Duodenal mucosa (tissue), 2 donors: Measurements from ENCODE around the gene ZNF695.
"Not testable (repeated sequence)": the region's sequence is repeated elsewhere in the genome, so short reads cannot be mapped to it uniquely, and the experiment has no call there.

Source experiments
- H3K27ac ChIP-seq: one replicate; pipeline ENCODE4 v1.7.0; 2013; ENCODE audit warnings: low read depth, low read length
- H3K27me3 ChIP-seq, 2 donors: one replicate each; pipeline ENCODE4 v1.7.0; 2013; ENCODE audit warnings: low read length in 2 of 2, control low read depth in 1 of 2; ENCODE audit not compliant: insufficient read depth in 2 of 2, control insufficient read depth in 1 of 2
- H3K36me3 ChIP-seq, 2 donors: one replicate each; pipeline ENCODE4 v1.7.0; 2013; ENCODE audit warnings: low read length in 2 of 2, control low read depth in 1 of 2; ENCODE audit not compliant: insufficient read depth in 2 of 2, control insufficient read depth in 1 of 2
- H3K4me1 ChIP-seq, 2 donors: one replicate each; pipeline ENCODE4 v1.7.0; 2013; ENCODE audit warnings: low read length in 2 of 2, control low read depth in 1 of 2; ENCODE audit not compliant: insufficient read depth in 2 of 2, control insufficient read depth in 1 of 2
- H3K4me3 ChIP-seq, 2 donors: one replicate each; pipeline ENCODE4 v1.7.0; 2013; ENCODE audit warnings: low read length in 2 of 2, low read depth in 1 of 2
- H3K9ac ChIP-seq, 2 donors: one replicate each; pipeline ENCODE4 v1.7.0; 2013; ENCODE audit warnings: low read length in 2 of 2, low read depth in 1 of 2
- H3K9me3 ChIP-seq, 2 donors: one replicate each; pipeline ENCODE4 v1.7.0; 2013; ENCODE audit warnings: low read length in 2 of 2, control low read depth in 1 of 2; ENCODE audit not compliant: control insufficient read depth in 1 of 2

Gene ZNF695

GRCh38 chr1:247008406-247008799 is 546 bp upstream of the ZNF695 start:
- H3K36me3 ChIP-seq: no peaks in the 10 kb centered on the region
- H3K9me3 ChIP-seq: peaks cover 2 to 9% of the 10 kb centered on the region in 2 donors
- no peak overlapping the region for H3K9ac ChIP-seq
- H3K4me3 ChIP-seq: peak overlapping the region; percentile 76 to 77
- no peaks in the 10 kb centered on the region for H3K27me3 ChIP-seq
- no peak overlapping the region for H3K27ac ChIP-seq
- no peaks in the 10 kb centered on the region for H3K4me1 ChIP-seq

- H3K9ac ChIP-seq, H3K36me3 ChIP-seq, H3K4me3 ChIP-seq, H3K27ac ChIP-seq, H3K4me1 ChIP-seq, H3K27me3 ChIP-seq: not testable (repeated sequence)
- peaks cover 5 to 29% of the 10 kb centered on the region in 2 donors for H3K9me3 ChIP-seq
These were observed 3.8 kb downstream of the ZNF695 start for GRCh38 chr1:247004081-247004480.

GRCh38 chr1:246989901-246990300 is 18.0 kb downstream of the ZNF695 start:
- Histone ChIP-seq H3K36me3 (peaks cover 0 to 15% of the 10 kb centered on the region in 2 donors), H3K27ac (no peak overlapping the region), H3K4me3 (no peak overlapping the region), H3K27me3 (no peaks in the 10 kb centered on the region), H3K9ac (no peak overlapping the region), H3K4me1 (no peaks in the 10 kb centered on the region), H3K9me3 (peaks cover 47 to 59% of the 10 kb centered on the region in 2 donors)

GRCh38 chr1:246988316-246988715 is 19.5 kb downstream of the ZNF695 start:
- Histone ChIP-seq H3K4me1 (no peaks in the 10 kb centered on the region), H3K27ac (no peak overlapping the region), H3K27me3 (no peaks in the 10 kb centered on the region), H3K9me3 (peaks cover 55 to 73% of the 10 kb centered on the region in 2 donors), H3K4me3 (peak overlapping the region in 1 of 2 donors; percentile 7), H3K9ac (no peak overlapping the region), H3K36me3 (peaks cover 0 to 15% of the 10 kb centered on the region in 2 donors)

- Histone ChIP-seq H3K4me3 (no peak overlapping the region), H3K4me1 (no peaks in the 10 kb centered on the region), H3K36me3 (peaks cover 0 to 15% of the 10 kb centered on the region in 2 donors), H3K27me3 (no peaks in the 10 kb centered on the region), H3K9ac (no peak overlapping the region), H3K9me3 (peaks cover 55 to 69% of the 10 kb centered on the region in 2 donors), H3K27ac (no peak overlapping the region)
These were observed 20.7 kb downstream of the ZNF695 start for GRCh38 chr1:246987083-246987690.

- Histone ChIP-seq H3K9ac (no peak overlapping the region), H3K36me3 (no peaks in the 10 kb centered on the region), H3K27ac (no peak overlapping the region), H3K27me3 (no peaks in the 10 kb centered on the region), H3K4me3 (no peak overlapping the region), H3K4me1 (no peaks in the 10 kb centered on the region), H3K9me3 (peaks cover 30% of the 10 kb centered on the region in 2 donors)
These were observed 29.1 kb downstream of the ZNF695 start for GRCh38 chr1:246978785-246979184.

- Histone ChIP-seq H3K27ac (no peak overlapping the region), H3K9me3 (peaks cover 25 to 30% of the 10 kb centered on the region in 2 donors), H3K27me3 (no peaks in the 10 kb centered on the region), H3K4me3 (no peak overlapping the region), H3K9ac (no peak overlapping the region), H3K36me3 (no peaks in the 10 kb centered on the region), H3K4me1 (no peaks in the 10 kb centered on the region)
These were observed 29.6 kb downstream of the ZNF695 start for GRCh38 chr1:246978281-246978680.

- no peak overlapping the region for H3K27ac ChIP-seq
- no peaks in the 10 kb centered on the region for H3K4me1 ChIP-seq
- H3K36me3 ChIP-seq: no peaks in the 10 kb centered on the region
- H3K9me3 ChIP-seq: peaks cover 14% of the 10 kb centered on the region in 2 donors
- no peak overlapping the region for H3K9ac ChIP-seq
- H3K4me3 ChIP-seq: no peak overlapping the region
- no peaks in the 10 kb centered on the region for H3K27me3 ChIP-seq
These were observed 35.9 kb downstream of the ZNF695 start for GRCh38 chr1:246971969-246972368.

GRCh38 chr1:246971090-246971721 is 36.7 kb downstream of the ZNF695 start:
- Histone ChIP-seq H3K9me3 (peaks cover 14% of the 10 kb centered on the region in 2 donors), H3K4me1 (no peaks in the 10 kb centered on the region), H3K4me3 (no peak overlapping the region)

GRCh38 chr1:246969621-246970020 is 38.2 kb downstream of the ZNF695 start:
- Histone ChIP-seq H3K9me3 (peaks cover 12 to 14% of the 10 kb centered on the region in 2 donors), H3K36me3 (no peaks in the 10 kb centered on the region)

More at GRCh38 chr1:246971090-246971721, 36.7 kb downstream of the ZNF695 start:
- Histone ChIP-seq H3K36me3 (no peaks in the 10 kb centered on the region), H3K27me3 (no peaks in the 10 kb centered on the region), H3K9ac (no peak overlapping the region), H3K27ac (no peak overlapping the region)

More at GRCh38 chr1:246969621-246970020, 38.2 kb downstream of the ZNF695 start:
- no peaks in the 10 kb centered on the region for H3K4me1 ChIP-seq
- H3K4me3 ChIP-seq: no peak overlapping the region
- H3K27ac ChIP-seq: no peak overlapping the region
- no peaks in the 10 kb centered on the region for H3K27me3 ChIP-seq
- no peak overlapping the region for H3K9ac ChIP-seq
